Ammon's horn (tissue), 1 donor: Measurements from ENCODE around the gene DTX1.

Experiments
- DNase-seq: peaks from one replicate; pipeline ENCODE4 v3.0.0-alpha.2; 2016; ENCODE audit warnings: low spot score

Gene DTX1

GRCh38 chr12:113055594-113056380, 743 bp upstream of the DTX1 start:
- DNase-seq: no peak

- DNase-seq: no peak
Observed at GRCh38 chr12:113056381-113056630, 224 bp upstream of the DTX1 start.

- no peak for DNase-seq
Observed at GRCh38 chr12:113057565-113058485, 1.3 kb downstream of the DTX1 start.

- DNase-seq: no peak
Observed at GRCh38 chr12:113058553-113058952, 2.0 kb downstream of the DTX1 start.

- DNase-seq: no peak
Observed at GRCh38 chr12:113059071-113059595, 2.6 kb downstream of the DTX1 start.

GRCh38 chr12:113060336-113060960, 3.9 kb downstream of the DTX1 start:
- DNase-seq: no peak

GRCh38 chr12:113061061-113061694, 4.6 kb downstream of the DTX1 start:
- DNase-seq: no peak

- DNase-seq: no peak
Observed at GRCh38 chr12:113062502-113063395, 6.2 kb downstream of the DTX1 start.

- no peak for DNase-seq
Observed at GRCh38 chr12:113063396-113064350, 7.1 kb downstream of the DTX1 start.

GRCh38 chr12:113064395-113065125, 8.0 kb downstream of the DTX1 start:
- no peak for DNase-seq

GRCh38 chr12:113065126-113066007, 8.8 kb downstream of the DTX1 start:
- no peak for DNase-seq

- peak; percentile 54 for DNase-seq
Observed at GRCh38 chr12:113066813-113067400, 10.4 kb downstream of the DTX1 start.

GRCh38 chr12:113067987-113068935, 11.7 kb downstream of the DTX1 start:
- DNase-seq: no peak

GRCh38 chr12:113069149-113069548, 12.6 kb downstream of the DTX1 start:
- no peak for DNase-seq

GRCh38 chr12:113069751-113070116, 13.2 kb downstream of the DTX1 start:
- no peak for DNase-seq

- no peak for DNase-seq
Observed at GRCh38 chr12:113070117-113070906, 13.8 kb downstream of the DTX1 start.
